Pons (tissue), 1 donor: ENCODE results near the gene PCDH18.
A peak's percentile ranks its signal among the peaks of the same experiment; 100 is the strongest.
"Not testable (repeated sequence)": the region's sequence is repeated elsewhere in the genome, so short reads cannot be mapped to it uniquely, and the experiment has no call there.

Experiments
- DNase-seq: peaks from one replicate; pipeline ENCODE4 v3.0.0-alpha.2; 2016; ENCODE audit warnings: low spot score

PCDH18 gene

GRCh38 chr4:137531986-137532868 lies at the start of gene PCDH18:
PCDH18 (minus strand) TSS chr4:137532494; CDS start chr4:137532088, 406 bp downstream.
- DNase-seq = peak; percentile 93

- DNase-seq = no peak
These were observed 44.2 kb upstream of the PCDH18 start for GRCh38 chr4:137576446-137576845.

GRCh38 chr4:137572647-137573046 lies 40.4 kb upstream of the PCDH18 start:
- DNase-seq = no peak

- no peak for DNase-seq
These were observed 39.9 kb upstream of the PCDH18 start for GRCh38 chr4:137572163-137572562.

- DNase-seq = no peak
These were observed 27.5 kb upstream of the PCDH18 start for GRCh38 chr4:137559801-137560200.

GRCh38 chr4:137558951-137559350 lies 26.7 kb upstream of the PCDH18 start:
- no peak for DNase-seq

- peak; percentile 42 for DNase-seq
These were observed 13.2 kb upstream of the PCDH18 start for GRCh38 chr4:137545461-137545861.

GRCh38 chr4:137543648-137544047 lies 11.4 kb upstream of the PCDH18 start:
- no peak for DNase-seq

- DNase-seq = no peak
These were observed 10.9 kb upstream of the PCDH18 start for GRCh38 chr4:137543198-137543597.

- no peak for DNase-seq
These were observed 9.8 kb upstream of the PCDH18 start for GRCh38 chr4:137541876-137542646.

GRCh38 chr4:137541181-137541580 lies 8.9 kb upstream of the PCDH18 start:
- DNase-seq = no peak

GRCh38 chr4:137540356-137540755 lies 8.1 kb upstream of the PCDH18 start:
- DNase-seq = no peak

GRCh38 chr4:137538526-137538925 lies 6.2 kb upstream of the PCDH18 start:
- DNase-seq = no peak

GRCh38 chr4:137537807-137538206 lies 5.5 kb upstream of the PCDH18 start:
- not testable (repeated sequence) for DNase-seq

GRCh38 chr4:137536789-137537561 lies 4.7 kb upstream of the PCDH18 start:
- no peak for DNase-seq

- DNase-seq = no peak
These were observed 3.4 kb upstream of the PCDH18 start for GRCh38 chr4:137535718-137536117.

- DNase-seq = no peak
These were observed 2.2 kb upstream of the PCDH18 start for GRCh38 chr4:137534516-137534915.

GRCh38 chr4:137533855-137534254 lies 1.6 kb upstream of the PCDH18 start:
- DNase-seq = no peak

- DNase-seq = no peak
These were observed 559 bp upstream of the PCDH18 start for GRCh38 chr4:137532869-137533236.

- peak; percentile 64 for DNase-seq
These were observed 917 bp downstream of the PCDH18 start for GRCh38 chr4:137531168-137531985.

GRCh38 chr4:137530176-137530575 lies 2.1 kb downstream of the PCDH18 start:
- no peak for DNase-seq
